ENCODE data around the gene FIG4.
"Not testable (repeated sequence)": the region's sequence is repeated elsewhere in the genome, so short reads cannot be mapped to it uniquely, and the experiment has no call there.

Gene FIG4

GRCh38 chr6:109702791-109703190 is 11.7 kb downstream of the FIG4 start:
- no peak for DNase-seq (ENCODE audit: low read depth)

- DNase-seq (ENCODE audit: low read depth) = peak; percentile 44
These were observed 14.2 kb downstream of the FIG4 start for GRCh38 chr6:109705258-109705657.

- no peak for DNase-seq (ENCODE audit: low read depth)
These were observed 15.4 kb downstream of the FIG4 start for GRCh38 chr6:109706513-109706912.

GRCh38 chr6:109708099-109708498 is 17.0 kb downstream of the FIG4 start:
- DNase-seq (ENCODE audit: low read depth) = not testable (repeated sequence)

GRCh38 chr6:109713097-109713496 is 22.0 kb downstream of the FIG4 start:
- no peak for DNase-seq (ENCODE audit: low read depth)

- DNase-seq (ENCODE audit: low read depth) = no peak
These were observed 23.1 kb downstream of the FIG4 start for GRCh38 chr6:109714166-109714565.

GRCh38 chr6:109714611-109715010 is 23.5 kb downstream of the FIG4 start:
- DNase-seq (ENCODE audit: low read depth) = no peak

GRCh38 chr6:109715616-109716015 is 24.5 kb downstream of the FIG4 start:
- DNase-seq (ENCODE audit: low read depth) = no peak

GRCh38 chr6:109717971-109718370 is 26.9 kb downstream of the FIG4 start:
- DNase-seq (ENCODE audit: low read depth) = no peak

- DNase-seq (ENCODE audit: low read depth) = no peak
These were observed 27.9 kb downstream of the FIG4 start for GRCh38 chr6:109718991-109719390.

- DNase-seq (ENCODE audit: low read depth) = no peak
These were observed 29.2 kb downstream of the FIG4 start for GRCh38 chr6:109720311-109720710.

- DNase-seq (ENCODE audit: low read depth) = no peak
These were observed 30.9 kb downstream of the FIG4 start for GRCh38 chr6:109722011-109722410.

- no peak for DNase-seq (ENCODE audit: low read depth)
These were observed 31.6 kb downstream of the FIG4 start for GRCh38 chr6:109722564-109723254.

GRCh38 chr6:109725250-109725649 is 34.2 kb downstream of the FIG4 start:
- not testable (repeated sequence) for DNase-seq (ENCODE audit: low read depth)

GRCh38 chr6:109736273-109737025 is 45.4 kb downstream of the FIG4 start:
- no peak for DNase-seq (ENCODE audit: low read depth)

- no peak for DNase-seq (ENCODE audit: low read depth)
These were observed 47.2 kb downstream of the FIG4 start for GRCh38 chr6:109738255-109738654.

- no peak for DNase-seq (ENCODE audit: low read depth)
These were observed 47.6 kb downstream of the FIG4 start for GRCh38 chr6:109738667-109739066.

- DNase-seq (ENCODE audit: low read depth) = no peak
These were observed 48.6 kb downstream of the FIG4 start for GRCh38 chr6:109739686-109740085.

GRCh38 chr6:109740787-109741186 is 49.7 kb downstream of the FIG4 start:
- no peak for DNase-seq (ENCODE audit: low read depth)

GRCh38 chr6:109743739-109744138 is 52.6 kb downstream of the FIG4 start:
- no peak for DNase-seq (ENCODE audit: low read depth)

- DNase-seq (ENCODE audit: low read depth) = not testable (repeated sequence)
These were observed 53.7 kb downstream of the FIG4 start for GRCh38 chr6:109744779-109745178.

- DNase-seq (ENCODE audit: low read depth) = no peak
These were observed 56.1 kb downstream of the FIG4 start for GRCh38 chr6:109747221-109747620.

- no peak for DNase-seq (ENCODE audit: low read depth)
These were observed 68.2 kb downstream of the FIG4 start for GRCh38 chr6:109759098-109759955.

All from stimulated activated CD8-positive, alpha-beta memory T cell treated with anti-CD3 and anti-CD28 coated beads, Interleukin-15, amount 100 ng/mL, for 1 hour (primary cell).